HUES64 (cell line): ENCODE results near the gene SNAPIN.

Source experiments
- H3K27ac ChIP-seq: 2 replicates; pipeline ENCODE4 v1.7.0; 2013; ENCODE audit warnings: low read depth, low read length, inconsistent platforms
- H3K27me3 ChIP-seq: 2 replicates; pipeline ENCODE4 v1.6.1; 2013; ENCODE audit warnings: mild to moderate bottlenecking, low read length; ENCODE audit not compliant: insufficient read depth
- H3K36me3 ChIP-seq: 2 replicates; pipeline ENCODE4 v1.6.1; 2013; ENCODE audit warnings: mild to moderate bottlenecking, low read length; ENCODE audit not compliant: insufficient read depth
- H3K4me1 ChIP-seq: 2 replicates; pipeline ENCODE4 v1.6.1; 2013; ENCODE audit warnings: mild to moderate bottlenecking, low read length, moderate library complexity; ENCODE audit not compliant: insufficient read depth
- H3K4me3 ChIP-seq: 2 replicates; pipeline ENCODE4 v1.5.1; 2013; ENCODE audit warnings: mild to moderate bottlenecking, low read length, moderate library complexity
- H3K9ac ChIP-seq: 2 replicates; pipeline ENCODE4 v1.6.1; 2013; ENCODE audit warnings: mild to moderate bottlenecking, low read depth, low read length
- H3K9me3 ChIP-seq: 2 replicates; pipeline ENCODE4 v1.6.1; 2013; ENCODE audit warnings: low read depth, low read length; ENCODE audit not compliant: insufficient read depth
- WGBS: fragments of 150-250, 120-280 bp; methylation state at CpG from one replicate; pipeline ENCODE4 v1.1.7; 2013; ENCODE audit warnings: missing lambda C conversion rate; 5-methylcytosine and 5-hydroxymethylcytosine counted together

The SNAPIN gene

GRCh38 chr1:153627715-153628626 is 30.5 kb upstream of the SNAPIN start, which contains the start of gene S100A1:
S100A1 (plus strand) TSS chr1:153628434; CDS start chr1:153630522, 2,088 bp downstream.
- Histone ChIP-seq H3K9ac (peak within 1 kb of the TSS; percentile 77), H3K4me1 (peaks cover 15% of the 10 kb centered on the region), H3K36me3 (peaks cover 7% of the 10 kb centered on the region), H3K27me3 (no peaks in the 10 kb centered on the region), H3K9me3 (no peaks in the 10 kb centered on the region), H3K4me3 (peak within 1 kb of the TSS; percentile 75), H3K27ac (peak within 1 kb of the TSS; percentile 76)
- 74% methylated on average over 10 of the region's 10 CpGs for WGBS

- Histone ChIP-seq H3K36me3 (peaks cover 7% of the 10 kb centered on the region), H3K27me3 (no peaks in the 10 kb centered on the region), H3K4me1 (peaks cover 8% of the 10 kb centered on the region; the same call in 1 of the 2 replicates), H3K4me3 (no peak overlapping the region), H3K9me3 (no peaks in the 10 kb centered on the region), H3K9ac (no peak overlapping the region), H3K27ac (no peak overlapping the region)
- 70% methylated on average over 4 of the region's 6 CpGs for WGBS
Observed at GRCh38 chr1:153628638-153629342, 29.7 kb upstream of the SNAPIN start.

DNA sequence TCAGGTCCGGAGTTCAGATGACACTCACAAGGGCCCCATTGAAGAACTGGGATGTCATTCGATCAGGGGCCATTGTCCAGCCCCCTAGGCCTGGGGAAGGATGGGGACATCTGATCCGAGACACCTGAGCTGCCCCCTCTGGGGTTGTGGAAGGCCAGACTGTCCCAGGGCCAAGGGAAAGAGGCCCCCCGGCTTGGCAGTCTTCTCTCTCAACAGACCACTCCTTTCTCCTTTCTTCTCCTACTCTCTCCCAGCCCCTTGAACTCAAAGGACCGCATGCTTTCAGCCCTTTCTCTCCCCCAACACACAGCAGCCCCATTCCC is 29.2 kb upstream of the SNAPIN start:
- H3K4me3 ChIP-seq = no peak overlapping the region
- H3K27me3 ChIP-seq = no peaks in the 10 kb centered on the region
- H3K4me1 ChIP-seq = peaks cover 8% of the 10 kb centered on the region; the same call in 1 of the 2 replicates
- no peaks in the 10 kb centered on the region for H3K9me3 ChIP-seq
- whole genome bisulfite sequencing = 81% methylated on average over 5 of the region's 5 CpGs
- peaks cover 7% of the 10 kb centered on the region for H3K36me3 ChIP-seq
- H3K9ac ChIP-seq = no peak overlapping the region
- no peak overlapping the region for H3K27ac ChIP-seq

DNA sequence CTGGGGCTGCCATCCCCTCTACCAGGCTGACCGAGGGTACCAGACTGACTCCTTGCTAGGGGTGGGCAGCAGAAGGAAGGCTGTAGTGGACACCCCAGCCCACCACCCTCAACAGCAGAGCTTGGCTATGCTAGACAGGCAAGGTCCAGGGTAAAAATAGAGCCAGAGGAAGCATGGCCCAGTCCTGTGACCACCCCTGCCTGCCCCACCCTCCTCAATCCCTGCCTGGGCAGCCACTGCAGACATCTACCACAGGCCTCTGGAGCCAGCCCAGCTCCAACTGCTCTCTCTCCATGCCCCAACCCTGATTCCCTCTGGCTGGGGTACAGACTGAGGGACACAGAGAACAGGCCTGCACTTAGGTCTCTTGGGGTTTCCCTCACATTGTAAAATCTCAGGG is 28.5 kb upstream of the SNAPIN start:
- H3K27me3 ChIP-seq = no peaks in the 10 kb centered on the region
- no peak overlapping the region for H3K9ac ChIP-seq
- no peak overlapping the region for H3K4me3 ChIP-seq
- no peak overlapping the region for H3K27ac ChIP-seq
- peaks cover 7% of the 10 kb centered on the region for H3K36me3 ChIP-seq
- 86% methylated on average over 1 of the region's 1 CpG for WGBS
- H3K9me3 ChIP-seq = no peaks in the 10 kb centered on the region
- H3K4me1 ChIP-seq = peaks cover 8% of the 10 kb centered on the region; the same call in 1 of the 2 replicates

- no peak overlapping the region for H3K9ac ChIP-seq
- 95% methylated on average over 7 of the region's 7 CpGs for WGBS
- H3K4me1 ChIP-seq = peaks cover 8% of the 10 kb centered on the region; the same call in 1 of the 2 replicates
- no peaks in the 10 kb centered on the region for H3K9me3 ChIP-seq
- peaks cover 7% of the 10 kb centered on the region; the same call in 1 of the 2 replicates for H3K36me3 ChIP-seq
- H3K4me3 ChIP-seq = no peak overlapping the region
- H3K27ac ChIP-seq = no peak overlapping the region
- H3K27me3 ChIP-seq = no peaks in the 10 kb centered on the region
Observed at GRCh38 chr1:153630384-153630783, 28.1 kb upstream of the SNAPIN start.

DNA sequence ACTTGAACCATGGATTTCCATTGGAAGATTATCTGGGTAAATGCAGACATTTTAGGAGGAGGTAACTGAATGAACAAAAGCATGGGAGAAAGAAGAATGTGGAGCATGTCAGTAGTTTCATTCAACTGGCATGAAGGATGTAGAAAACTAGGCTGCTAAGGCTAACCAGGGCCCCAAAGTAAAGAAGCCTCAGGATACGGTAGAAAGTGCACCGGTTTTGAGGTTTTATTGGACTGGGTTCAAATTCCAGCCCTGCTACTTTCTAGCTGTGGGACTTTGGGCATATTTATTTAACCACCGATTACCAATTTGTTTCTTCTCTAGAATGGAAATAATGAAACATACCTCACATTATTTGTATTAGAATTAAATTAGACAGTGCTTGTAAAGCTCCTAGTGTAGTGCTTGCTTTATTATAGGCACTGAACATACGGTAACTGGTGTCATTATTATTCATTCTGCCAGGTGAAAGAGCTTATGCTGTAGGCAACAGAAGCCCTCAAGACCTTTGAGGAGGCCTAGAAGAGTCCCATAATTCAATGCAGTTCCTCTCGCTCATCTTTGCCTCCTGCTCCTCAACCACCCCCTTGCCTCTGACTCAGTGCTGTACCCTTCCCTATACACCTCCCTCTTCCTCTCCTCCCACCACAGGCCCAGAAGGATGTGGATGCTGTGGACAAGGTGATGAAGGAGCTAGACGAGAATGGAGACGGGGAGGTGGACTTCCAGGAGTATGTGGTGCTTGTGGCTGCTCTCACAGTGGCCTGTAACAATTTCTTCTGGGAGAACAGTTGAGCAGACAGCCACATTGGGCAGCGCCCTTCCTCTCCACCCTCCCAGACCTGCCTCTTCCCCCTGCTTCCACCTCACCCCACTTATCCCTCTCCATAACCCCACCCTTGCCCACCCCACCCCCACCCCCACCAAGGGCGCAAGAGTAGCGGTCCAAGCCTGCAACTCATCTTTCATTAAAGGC is 27.2 kb upstream of the SNAPIN start:
- H3K9me3 ChIP-seq = no peaks in the 10 kb centered on the region
- H3K27me3 ChIP-seq = no peaks in the 10 kb centered on the region
- peaks cover 6% of the 10 kb centered on the region; the same call in 1 of the 2 replicates for H3K4me1 ChIP-seq

DNA sequence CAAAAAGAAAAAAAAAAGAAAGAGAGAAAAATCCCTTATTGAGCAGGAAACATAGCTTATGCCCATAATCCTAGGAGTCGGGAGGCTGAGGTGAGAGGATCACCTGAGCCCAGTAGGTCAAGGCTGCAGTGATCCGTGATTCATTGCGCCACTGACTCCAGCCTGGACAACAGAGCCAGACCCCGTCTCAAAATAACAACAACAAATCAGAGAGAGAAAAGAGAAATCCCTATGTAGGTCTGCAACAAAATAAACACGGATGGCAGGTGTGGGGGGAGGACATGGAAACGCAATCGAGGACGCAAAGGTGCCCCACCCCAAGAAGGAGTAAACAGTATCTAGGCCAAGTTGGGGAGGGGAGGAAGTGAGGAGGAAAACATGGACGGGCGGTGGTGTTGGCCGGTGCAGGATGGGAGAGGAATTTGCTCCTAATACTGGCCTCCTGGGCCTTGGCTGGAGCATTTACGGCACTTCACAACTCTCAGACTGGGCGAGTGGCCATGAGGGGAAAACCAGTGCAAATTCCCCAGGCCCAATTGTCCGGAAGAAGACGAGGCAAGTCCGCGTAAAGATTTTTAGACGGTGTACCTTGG is 25.2 kb upstream of the SNAPIN start:
- peaks cover 33% of the 10 kb centered on the region for H3K36me3 ChIP-seq
- no peak overlapping the region for H3K27ac ChIP-seq
- no peaks in the 10 kb centered on the region for H3K27me3 ChIP-seq
- 85% methylated on average over 18 of the region's 18 CpGs for WGBS
- peak overlapping the region; percentile 100 for H3K9ac ChIP-seq
- H3K4me3 ChIP-seq = peak overlapping the region; percentile 95
- no peaks in the 10 kb centered on the region for H3K9me3 ChIP-seq
- H3K4me1 ChIP-seq = no peaks in the 10 kb centered on the region

More for the DNA sequence above, 27.2 kb upstream of the SNAPIN start:
- no peak overlapping the region for H3K4me3 ChIP-seq
- peaks cover 14% of the 10 kb centered on the region for H3K36me3 ChIP-seq
- H3K9ac ChIP-seq = no peak overlapping the region
- H3K27ac ChIP-seq = no peak overlapping the region
- 91% methylated on average over 7 of the region's 10 CpGs for WGBS

GRCh38 chr1:153633754-153634665 is 24.5 kb upstream of the SNAPIN start, which contains the start of gene CHTOP:
CHTOP (plus strand) TSS chr1:153634066; CDS start chr1:153636589, 2,523 bp downstream.
- Histone ChIP-seq H3K4me1 (no peaks in the 10 kb centered on the region), H3K9ac (peak within 1 kb of the TSS; percentile 100), H3K27ac (peak within 1 kb of the TSS; percentile 100), H3K27me3 (no peaks in the 10 kb centered on the region), H3K9me3 (no peaks in the 10 kb centered on the region), H3K4me3 (peak within 1 kb of the TSS; percentile 95), H3K36me3 (peaks cover 40% of the 10 kb centered on the region)
- WGBS = 2% methylated on average over 65 of the region's 65 CpGs

GRCh38 chr1:153635872-153636271 is 22.6 kb upstream of the SNAPIN start:
- Histone ChIP-seq H3K27me3 (no peaks in the 10 kb centered on the region), H3K4me1 (no peaks in the 10 kb centered on the region), H3K9me3 (no peaks in the 10 kb centered on the region), H3K9ac (no peak overlapping the region), H3K27ac (no peak overlapping the region), H3K4me3 (peak overlapping the region; percentile 95; the same call in 1 of the 2 replicates), H3K36me3 (peaks cover 59% of the 10 kb centered on the region)
- WGBS = 89% methylated on average over 7 of the region's 7 CpGs
